ENCODE data around the gene LCE2C.
"Not testable (repeated sequence)": the region's sequence is repeated elsewhere in the genome, so short reads cannot be mapped to it uniquely, and the experiment has no call there.

GRCh38 chr1:152674983-152675382, at the start of gene LCE2C:
- TF ChIP-seq POLR2AphosphoS5 (IDR thresholded peaks at IDR 0.05); CTCF (IDR thresholded peaks at IDR 0.05); POLR2A (IDR thresholded peaks at IDR 0.05; ENCODE audit: low read depth); EP300 (IDR thresholded peaks at IDR 0.05): not testable (repeated sequence)

Data from esophagus muscularis mucosa (tissue), 4 donors.